Measurements from ENCODE around the gene CBLN1.

CBLN1 gene

DNA sequence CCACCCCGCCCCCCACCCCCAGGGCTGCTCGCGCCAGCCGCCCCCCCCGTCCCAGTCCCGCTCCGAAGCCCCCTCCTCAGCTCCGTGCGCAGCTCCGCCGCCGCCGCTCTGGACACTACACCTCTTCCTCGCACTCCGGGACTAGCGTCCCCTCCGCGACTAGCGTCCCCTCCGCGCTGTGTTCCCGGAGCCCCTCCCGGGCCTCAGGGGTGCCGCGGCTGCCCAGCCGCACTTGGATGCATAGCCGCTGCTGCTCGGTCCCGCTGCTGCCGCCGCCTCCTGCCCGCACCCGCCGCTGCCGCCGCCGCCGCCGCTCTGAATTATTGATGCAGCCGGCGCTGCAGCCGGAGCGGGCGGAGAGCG lies at the start of gene CBLN1:
Gene CBLN1 (minus strand): TSS at position 359 of the 363 bp plus-strand sequence. CDS start 373 bp downstream, outside the sequence.
- Histone ChIP-seq H3K27ac (no peak within 1 kb of the TSS), H3K4me3 (peak within 1 kb of the TSS in 5 of 7 experiments; percentile 19 to 48 (median 31))

DNA sequence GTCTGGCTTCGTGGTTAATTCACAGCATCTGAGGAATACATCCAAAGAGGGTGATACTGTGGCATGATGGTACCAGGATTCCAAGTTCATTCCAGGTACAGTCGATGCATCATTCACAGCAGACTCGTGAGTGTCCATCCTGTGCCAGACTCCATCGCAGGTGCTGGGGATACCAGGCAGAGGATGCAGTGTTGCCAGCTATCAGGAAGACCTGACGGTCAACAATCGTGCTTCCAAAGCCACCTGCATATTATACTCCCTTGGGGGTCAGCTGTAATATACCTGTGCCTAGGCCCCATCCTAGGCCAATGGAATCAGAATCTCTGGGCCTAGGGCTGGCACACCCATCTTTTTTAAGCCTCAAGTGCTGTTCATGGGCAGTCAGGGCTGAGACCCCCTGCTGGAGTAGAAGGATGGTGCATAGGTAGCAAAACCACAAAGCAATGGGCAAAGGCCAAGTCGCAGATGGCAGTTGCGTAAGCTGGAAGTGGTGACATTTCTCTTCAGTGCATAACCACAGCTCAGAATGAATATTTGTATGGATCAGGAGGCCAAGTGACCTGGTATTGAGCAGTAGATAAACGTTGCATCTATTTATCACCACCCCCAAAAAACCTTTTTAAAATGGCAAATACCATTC lies 49.0 kb upstream of the CBLN1 start:
- Histone ChIP-seq H3K4me3 (no peak overlapping the region), H3K27ac (no peak overlapping the region)

DNA sequence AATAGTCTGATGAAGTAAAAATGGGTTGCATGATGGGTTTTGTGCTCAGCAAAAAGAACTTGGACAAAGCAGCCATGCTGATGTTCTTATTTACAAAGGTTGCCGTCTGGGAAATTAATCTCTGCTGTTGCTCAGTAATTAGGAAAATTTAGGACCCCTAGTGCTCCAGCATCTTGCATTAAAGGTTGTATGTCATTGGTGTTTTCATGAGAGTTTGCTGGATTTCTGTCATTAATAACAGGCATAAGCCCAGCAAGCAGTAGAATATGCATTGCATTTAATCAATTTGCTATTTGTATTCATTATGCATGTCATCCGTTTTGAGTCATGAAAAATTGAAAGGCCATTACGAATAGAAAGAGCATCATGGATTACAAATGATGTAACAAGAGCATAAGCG lies 46.7 kb upstream of the CBLN1 start:
- no peak overlapping the region for H3K4me3 ChIP-seq
- H3K27ac ChIP-seq: no peak overlapping the region

- Histone ChIP-seq H3K4me3 (no peak overlapping the region), H3K27ac (no peak overlapping the region)
Observed at GRCh38 chr16:49327466-49327865, 45.8 kb upstream of the CBLN1 start.

- Histone ChIP-seq H3K4me3 (no peak overlapping the region), H3K27ac (no peak overlapping the region)
Observed at GRCh38 chr16:49324703-49325102, 43.1 kb upstream of the CBLN1 start.

GRCh38 chr16:49315602-49316001 lies 34.0 kb upstream of the CBLN1 start:
- no peak overlapping the region for H3K4me3 ChIP-seq
- no peak overlapping the region for H3K27ac ChIP-seq

DNA sequence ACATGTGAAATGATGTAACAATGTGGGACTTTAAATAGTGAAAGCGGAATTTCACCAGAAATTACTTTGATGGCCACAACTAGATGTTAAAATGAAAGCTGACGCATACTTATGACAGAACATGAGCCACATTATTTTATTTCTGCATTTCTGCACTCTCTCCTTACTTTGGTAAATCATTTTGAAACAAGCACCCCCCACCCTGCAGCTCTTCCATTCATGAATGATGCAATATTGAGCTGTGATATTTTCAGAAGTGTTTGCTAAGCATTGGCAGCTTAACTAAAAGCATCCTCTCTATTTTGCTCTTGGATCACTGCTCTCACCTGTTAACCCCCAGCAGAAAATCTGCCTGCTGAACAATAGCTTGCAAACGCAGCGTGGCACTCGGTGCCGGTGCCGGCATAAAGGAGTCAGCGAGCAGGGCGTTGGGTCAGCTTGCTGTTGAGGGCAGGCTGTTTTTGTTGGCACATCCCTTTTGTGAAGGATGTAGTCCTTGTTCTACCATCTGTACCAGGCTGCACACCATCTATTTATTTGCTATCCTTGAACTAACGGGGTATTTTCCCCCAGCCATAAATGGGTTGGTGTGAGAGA lies 30.8 kb upstream of the CBLN1 start:
- no peak overlapping the region for H3K27ac ChIP-seq
- no peak overlapping the region for H3K4me3 ChIP-seq

- no peak overlapping the region for H3K27ac ChIP-seq
- H3K4me3 ChIP-seq: no peak overlapping the region
Observed at GRCh38 chr16:49311823-49312222, 30.2 kb upstream of the CBLN1 start.

DNA sequence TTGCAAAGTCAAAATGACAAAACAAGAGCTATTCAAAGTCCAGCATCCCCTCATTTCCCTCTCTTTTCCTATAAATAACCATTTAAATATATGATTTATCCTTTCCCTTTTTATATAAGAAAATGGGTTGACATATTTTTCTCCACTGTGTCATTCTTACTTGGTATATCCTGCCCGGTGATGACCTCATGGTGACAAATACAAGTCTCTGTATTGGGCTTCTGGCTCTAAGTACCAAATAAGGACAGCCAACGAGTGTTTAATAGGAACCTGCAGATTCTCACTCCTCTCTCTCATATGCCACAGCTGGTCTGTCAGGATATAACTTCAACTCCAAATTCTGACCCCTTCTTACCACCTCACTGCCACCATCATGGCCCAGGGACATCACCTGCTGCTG lies 25.5 kb upstream of the CBLN1 start:
- Histone ChIP-seq H3K27ac (no peak overlapping the region), H3K4me3 (no peak overlapping the region)

GRCh38 chr16:49305406-49305805 lies 23.8 kb upstream of the CBLN1 start:
- Histone ChIP-seq H3K4me3 (no peak overlapping the region), H3K27ac (no peak overlapping the region)

DNA sequence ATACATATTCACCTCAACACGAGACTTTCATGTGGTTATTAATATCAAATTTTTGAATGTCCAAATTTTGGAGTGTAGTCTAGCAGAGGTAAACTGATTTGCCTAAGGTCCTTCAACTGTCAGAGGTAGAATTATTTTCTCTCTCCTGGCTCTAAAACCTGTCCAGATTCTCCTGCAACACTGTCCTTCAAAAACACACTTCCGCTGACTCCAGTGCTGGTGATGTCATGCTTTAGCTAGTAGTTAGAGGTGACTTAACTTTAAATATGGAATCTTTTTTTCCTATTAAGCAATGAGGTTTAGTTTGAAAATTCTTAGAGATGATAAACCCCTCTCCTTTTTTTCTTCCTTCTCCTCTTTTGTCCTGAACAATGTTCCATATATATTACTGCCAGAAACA lies 10.8 kb upstream of the CBLN1 start:
- Histone ChIP-seq H3K4me3 (no peak overlapping the region), H3K27ac (no peak overlapping the region)

- H3K27ac ChIP-seq: no peak overlapping the region
- H3K4me3 ChIP-seq: no peak overlapping the region
Observed at GRCh38 chr16:49287572-49287971, 5.9 kb upstream of the CBLN1 start.

- Histone ChIP-seq H3K27ac (no peak overlapping the region), H3K4me3 (no peak overlapping the region)
Observed at GRCh38 chr16:49284962-49285361, 3.3 kb upstream of the CBLN1 start.

GRCh38 chr16:49283376-49284049 lies 1.9 kb upstream of the CBLN1 start:
- no peak overlapping the region for H3K4me3 ChIP-seq
- H3K27ac ChIP-seq: no peak overlapping the region

DNA sequence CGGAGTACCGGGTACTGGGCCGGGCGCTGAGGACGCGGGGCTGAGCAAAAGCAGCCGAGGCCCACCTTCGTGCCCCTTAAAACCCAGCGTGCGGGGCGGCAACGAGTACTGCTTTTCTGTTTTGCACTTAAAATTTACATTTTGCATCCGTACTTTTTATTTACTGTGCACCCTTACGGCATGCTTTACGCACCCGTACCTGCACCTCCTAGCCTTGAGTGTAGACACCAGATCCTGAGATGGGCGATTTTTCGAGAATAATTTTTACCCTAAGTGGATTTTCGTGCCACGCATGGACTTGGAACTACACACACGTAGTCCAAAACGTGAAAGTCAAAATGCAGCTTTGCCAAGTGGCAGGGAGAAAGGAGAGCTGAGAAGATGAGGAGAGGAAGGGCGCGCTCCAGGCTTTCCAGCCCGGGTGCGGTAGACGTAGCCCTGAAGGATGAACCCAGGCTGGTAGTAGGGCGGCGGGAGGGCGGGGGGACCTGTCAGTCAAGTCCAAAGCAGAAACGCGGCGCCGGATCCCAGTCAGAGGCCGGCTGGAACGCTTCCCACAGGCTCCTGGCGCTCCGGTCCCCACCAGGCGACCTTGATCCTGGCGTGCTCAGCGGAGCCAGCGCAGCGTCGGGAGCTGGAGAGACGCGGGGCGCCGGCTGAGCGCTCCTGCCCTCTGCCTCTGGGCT lies 1.2 kb upstream of the CBLN1 start:
- H3K4me3 ChIP-seq: peak overlapping the region in 3 of 7 experiments; percentile 31 to 48 (median 43)

DNA sequence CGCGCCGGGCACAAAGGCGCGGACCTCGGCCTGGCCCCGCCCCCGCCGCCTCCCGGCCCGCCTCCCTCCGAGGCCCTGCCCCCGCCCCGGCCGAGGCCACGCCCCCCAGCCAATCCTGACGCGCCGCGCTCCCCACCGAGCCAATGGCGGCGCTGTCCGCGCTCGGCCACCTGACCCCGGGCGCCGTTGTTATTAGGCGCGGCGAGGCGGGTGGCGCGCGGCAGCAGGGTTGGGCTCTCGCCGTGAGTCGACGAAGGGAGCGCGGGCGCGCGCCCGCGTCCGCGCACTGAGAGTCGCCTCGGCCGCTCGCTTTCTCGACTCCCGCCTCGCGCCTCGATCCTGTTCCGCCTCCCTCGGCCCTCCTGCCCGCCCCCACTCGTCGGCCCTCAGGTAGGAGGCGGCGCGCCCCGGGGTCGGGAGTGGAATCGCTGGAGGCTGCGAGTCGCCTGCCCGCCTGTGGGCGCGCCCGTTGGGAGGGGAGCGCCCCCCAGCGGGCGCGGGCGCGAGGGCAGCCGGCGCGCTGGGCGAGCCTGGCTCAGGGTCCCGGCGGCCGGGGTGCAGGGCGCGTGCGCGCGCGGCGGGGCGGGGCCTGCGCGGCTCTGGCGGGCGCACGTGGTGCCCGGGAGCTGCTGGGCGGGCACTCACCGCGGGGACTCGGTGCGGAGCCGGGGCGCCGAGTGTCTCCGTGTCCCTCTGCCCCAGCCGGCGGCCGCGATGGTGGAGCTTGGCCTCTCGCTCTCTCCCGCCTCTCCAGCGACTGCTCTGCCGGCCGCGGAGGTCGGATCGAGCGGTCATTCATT lies 405 bp upstream of the CBLN1 start:
- H3K4me3 ChIP-seq: peak overlapping the region in 5 of 7 experiments; percentile 19 to 48 (median 31)
- no peak overlapping the region for H3K27ac ChIP-seq

More for the DNA sequence above, 1.2 kb upstream of the CBLN1 start:
- no peak overlapping the region for H3K27ac ChIP-seq

- H3K27ac ChIP-seq: no peak overlapping the region
- peak overlapping the region in 2 of 7 experiments; percentile 19 to 48 for H3K4me3 ChIP-seq
Observed at GRCh38 chr16:49280841-49281371, 732 bp downstream of the CBLN1 start.

DNA sequence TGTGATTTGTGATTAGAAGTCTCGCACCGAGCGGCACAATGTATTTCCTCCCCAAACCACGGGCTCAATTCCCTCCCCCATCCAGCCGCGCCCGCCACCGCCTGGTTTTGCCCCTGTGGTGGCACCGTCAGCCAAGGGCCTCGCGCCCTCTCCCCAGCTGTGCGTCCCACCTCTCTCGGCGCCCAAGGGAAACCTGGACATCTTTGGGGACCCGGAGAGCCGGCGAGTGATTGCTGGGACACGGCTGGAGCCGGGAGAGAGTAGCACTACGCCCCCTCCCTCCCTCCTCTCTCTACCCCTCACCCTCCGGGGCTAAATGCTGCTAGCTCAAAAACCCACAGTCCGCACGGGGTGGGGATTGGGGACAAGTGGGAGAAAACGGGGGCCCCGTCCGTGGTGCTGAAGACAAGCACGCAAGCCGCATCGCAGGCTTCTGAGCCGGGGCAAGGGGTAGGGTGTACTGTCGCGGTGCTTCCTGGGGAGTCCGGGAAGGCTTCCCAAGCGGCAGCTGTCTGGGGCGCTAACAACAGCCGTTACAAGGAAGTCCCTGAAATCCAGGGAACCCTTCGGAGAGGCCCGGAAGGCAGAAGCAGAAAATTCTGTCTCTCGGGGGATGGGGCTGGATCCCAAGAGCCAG lies 1.4 kb downstream of the CBLN1 start:
- no peak overlapping the region for H3K4me3 ChIP-seq

More for the DNA sequence above, 1.4 kb downstream of the CBLN1 start:
- H3K27ac ChIP-seq: no peak overlapping the region

All from skin epidermis (tissue), 12 donors.